Fibroblast of lung (primary cell): ENCODE data around the gene EPHB1. TPM values are rescaled to one million over a fixed set of nuclear protein-coding genes. Genes with fewer than 3 reads are reported as not detected.

Experiments
- DNase-seq, 2 donors: peaks; one replicate each; pipeline versions ENCODE4 v3.0.0 to v3.0.0-alpha.2; 2010; ENCODE audit warnings: low read depth in 2 of 2
- H2AFZ ChIP-seq: 2 replicates; pipeline ENCODE4 v1.5.1; 2012; ENCODE audit warnings: low read length, control low read depth, inconsistent platforms
- H3K27ac ChIP-seq: 2 replicates; pipeline ENCODE4 v1.5.1; 2011; ENCODE audit warnings: low read length, control low read depth; ENCODE audit not compliant: insufficient read depth
- H3K27me3 ChIP-seq: 2 replicates; pipeline ENCODE4 v1.5.1; 2011; ENCODE audit warnings: mild to moderate bottlenecking, low read length; ENCODE audit not compliant: control insufficient read depth, insufficient read depth
- H3K36me3 ChIP-seq: 2 replicates; pipeline ENCODE4 v1.5.1; 2011; ENCODE audit warnings: low read length; ENCODE audit not compliant: control insufficient read depth, insufficient read depth
- H3K4me1 ChIP-seq: 2 replicates; pipeline ENCODE4 v1.5.1; 2011; ENCODE audit warnings: low read length; ENCODE audit not compliant: control insufficient read depth, insufficient read depth; ENCODE audit errors: extremely low read depth
- H3K4me2 ChIP-seq: 2 replicates; pipeline ENCODE4 v1.5.1; 2011; ENCODE audit warnings: low read length, control low read depth; ENCODE audit not compliant: insufficient read depth; ENCODE audit errors: extremely low read depth
- H3K4me3 ChIP-seq, 4 experiments: fragments of 200-600 bp in 1 of 4; sonication (generic) in 1 of 4; replicated peaks in 1 of 4; 2 replicates each; pipeline ENCODE4 v1.5.1; 2011 to 2016; ENCODE audit warnings: low read length in 4 of 4, low read depth in 3 of 4, mild to moderate bottlenecking in 3 of 4, control low read depth in 2 of 4, inconsistent platforms in 1 of 4, mixed read lengths in 1 of 4; ENCODE audit not compliant: insufficient read depth in 1 of 4; ENCODE audit errors: control extremely low read depth in 1 of 4
- H3K79me2 ChIP-seq: 2 replicates; pipeline ENCODE4 v1.5.1; 2012; ENCODE audit warnings: mild to moderate bottlenecking, low read length, inconsistent platforms; ENCODE audit not compliant: control insufficient read depth, insufficient read depth
- H3K9ac ChIP-seq: 2 replicates; pipeline ENCODE4 v1.5.1; 2011; ENCODE audit warnings: mild to moderate bottlenecking, low read length, control low read depth; ENCODE audit not compliant: insufficient read depth
- H3K9me3 ChIP-seq: 2 replicates; pipeline ENCODE4 v1.5.1; 2012; ENCODE audit warnings: low read depth, low read length; ENCODE audit not compliant: control insufficient read depth, insufficient read depth
- H4K20me1 ChIP-seq: 2 replicates; pipeline ENCODE4 v1.5.1; 2011; ENCODE audit warnings: low read length; ENCODE audit not compliant: control insufficient read depth, insufficient read depth; ENCODE audit errors: extremely low read depth
- EZH2 ChIP-seq: IDR thresholded peaks from 2 replicates; pipeline ENCODE4 v1.5.1; 2012; ENCODE audit warnings: low read length, control low read depth, mild to moderate bottlenecking; ENCODE audit errors: missing control alignments
- polyA plus RNA-seq, 2 donors: library from polyadenylated mRNA; depleted of rRNA in 1 of 2; stranded (reverse) in 1 of 2; unstranded in 1 of 2; fragments of >200 nt; gene quantifications; 2 replicates each; pipeline ENCODE4 v1.2.1, GENCODE V29; 2011 to 2012; ENCODE audit warnings: missing spikeins in 1 of 2
- total RNA-seq: library from RNA; depleted of rRNA; stranded (reverse); fragments of >200 nt; gene quantifications from 2 replicates; pipeline ENCODE4 v1.2.1, GENCODE V29; 2014
- TF ChIP-seq, protein P1 (sequence below), 2 donors: IDR thresholded peaks in 1 of 2; conservative IDR thresholded peaks in 1 of 2; 1 replicate in 1 of 2; 2 replicates in 1 of 2; pipeline ENCODE4 v1.5.1; 2011 to 2012; ENCODE audit warnings: low read length in 2 of 2, control low read depth in 1 of 2, inconsistent platforms in 1 of 2, low read depth in 1 of 2, mild to moderate bottlenecking in 1 of 2

EPHB1 gene
- total and polyA plus RNA-seq, 2 donors (not counting 1 experiment from before 2014, with no cell fraction given), result 0.14 to 0.50 TPM

DNA sequence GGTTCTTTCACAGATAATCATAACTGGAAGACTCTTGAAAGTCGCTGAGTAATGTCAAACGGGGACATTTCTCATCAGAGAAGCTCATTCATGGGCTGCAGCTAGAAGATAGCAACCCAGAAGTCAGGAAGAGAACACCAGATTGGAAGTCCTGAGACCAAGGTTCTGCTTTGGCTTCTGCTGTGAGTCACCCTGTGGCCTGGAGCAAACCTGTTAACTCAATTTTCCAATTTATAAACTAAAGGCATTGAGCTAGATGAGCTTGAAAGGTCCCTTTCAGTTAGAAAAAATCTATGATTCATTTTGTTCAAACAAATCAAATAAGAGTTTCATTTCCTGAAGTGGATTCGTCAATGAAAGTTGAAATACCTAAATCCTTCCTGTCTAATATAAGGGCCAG is 402.2 kb downstream of the EPHB1 start:
- no peaks in the 10 kb centered on the region for H3K4me1 ChIP-seq
- no peak overlapping the region for H3K4me3 ChIP-seq
- no peaks in the 10 kb centered on the region for H3K79me2 ChIP-seq
- H3K27ac ChIP-seq, result no peak overlapping the region
- no peak overlapping the region for H2AFZ ChIP-seq
- H4K20me1 ChIP-seq, result no peaks in the 10 kb centered on the region
- H3K9me3 ChIP-seq, result no peaks in the 10 kb centered on the region
- no peak for TF ChIP-seq EZH2
- TF ChIP-seq, protein P1, sequence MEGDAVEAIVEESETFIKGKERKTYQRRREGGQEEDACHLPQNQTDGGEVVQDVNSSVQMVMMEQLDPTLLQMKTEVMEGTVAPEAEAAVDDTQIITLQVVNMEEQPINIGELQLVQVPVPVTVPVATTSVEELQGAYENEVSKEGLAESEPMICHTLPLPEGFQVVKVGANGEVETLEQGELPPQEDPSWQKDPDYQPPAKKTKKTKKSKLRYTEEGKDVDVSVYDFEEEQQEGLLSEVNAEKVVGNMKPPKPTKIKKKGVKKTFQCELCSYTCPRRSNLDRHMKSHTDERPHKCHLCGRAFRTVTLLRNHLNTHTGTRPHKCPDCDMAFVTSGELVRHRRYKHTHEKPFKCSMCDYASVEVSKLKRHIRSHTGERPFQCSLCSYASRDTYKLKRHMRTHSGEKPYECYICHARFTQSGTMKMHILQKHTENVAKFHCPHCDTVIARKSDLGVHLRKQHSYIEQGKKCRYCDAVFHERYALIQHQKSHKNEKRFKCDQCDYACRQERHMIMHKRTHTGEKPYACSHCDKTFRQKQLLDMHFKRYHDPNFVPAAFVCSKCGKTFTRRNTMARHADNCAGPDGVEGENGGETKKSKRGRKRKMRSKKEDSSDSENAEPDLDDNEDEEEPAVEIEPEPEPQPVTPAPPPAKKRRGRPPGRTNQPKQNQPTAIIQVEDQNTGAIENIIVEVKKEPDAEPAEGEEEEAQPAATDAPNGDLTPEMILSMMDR (conservative IDR thresholded peaks at IDR 0.05 in 1 of 2, IDR thresholded peaks at IDR 0.05 in 1 of 2; ENCODE audit: low read depth in 1 of 2, low read length in 2 of 2), result no peak
- no peaks in the 10 kb centered on the region for H3K27me3 ChIP-seq
- no peaks in the 10 kb centered on the region for H3K36me3 ChIP-seq
- peak in 1 of 2 donors; percentile 12 for DNase-seq
- H3K4me2 ChIP-seq, result no peak overlapping the region
- no peak overlapping the region for H3K9ac ChIP-seq

DNA sequence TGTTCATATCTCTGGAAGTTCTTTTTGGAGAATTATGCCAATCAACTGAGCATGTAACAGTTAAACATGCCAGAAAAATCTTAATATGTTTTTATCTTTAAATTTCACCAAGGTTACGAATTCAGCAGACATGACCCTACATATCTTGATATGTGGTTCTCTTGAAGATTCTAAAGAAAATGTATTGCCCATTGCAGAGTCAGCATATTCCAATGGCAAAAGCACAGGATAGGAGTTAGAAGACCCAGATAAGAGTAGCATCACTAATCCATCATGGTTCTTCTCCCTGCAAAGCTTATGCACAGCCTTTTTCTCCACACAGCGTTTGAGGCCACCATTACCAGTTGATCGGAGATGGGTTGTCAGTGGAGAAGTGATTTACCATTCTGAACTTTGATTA is 402.8 kb downstream of the EPHB1 start:
- Histone ChIP-seq H3K36me3 (no peaks in the 10 kb centered on the region), H3K27me3 (no peaks in the 10 kb centered on the region), H2AFZ (no peak overlapping the region), H3K27ac (no peak overlapping the region), H3K9ac (no peak overlapping the region), H3K9me3 (no peaks in the 10 kb centered on the region), H3K4me1 (no peaks in the 10 kb centered on the region), H3K79me2 (no peaks in the 10 kb centered on the region), H3K4me3 (no peak overlapping the region), H4K20me1 (no peaks in the 10 kb centered on the region), H3K4me2 (no peak overlapping the region)
- no peak for TF ChIP-seq EZH2
- TF ChIP-seq, protein P1 (conservative IDR thresholded peaks at IDR 0.05 in 1 of 2, IDR thresholded peaks at IDR 0.05 in 1 of 2; ENCODE audit: low read depth in 1 of 2, low read length in 2 of 2), result no peak
- no peak for DNase-seq

DNA sequence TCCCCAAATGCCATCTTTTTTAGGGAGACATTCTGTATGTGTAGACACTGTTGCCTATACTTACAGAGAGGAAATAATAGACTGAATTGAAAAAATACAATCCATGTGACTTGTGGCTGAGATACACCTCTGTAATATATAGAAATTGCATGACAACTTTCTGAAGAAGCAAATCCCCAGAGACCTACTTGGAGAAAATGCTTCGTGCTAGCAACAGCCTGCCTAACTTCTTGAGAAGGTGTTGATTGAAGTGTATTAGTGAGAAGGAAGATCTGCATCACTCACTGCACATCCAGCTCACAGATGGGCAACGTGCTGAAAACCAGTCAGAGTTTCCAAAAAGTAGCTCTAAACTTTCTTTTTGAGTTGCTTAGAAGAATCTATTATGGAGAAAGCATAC is 404.1 kb downstream of the EPHB1 start:
- no peaks in the 10 kb centered on the region for H3K36me3 ChIP-seq
- no peak for DNase-seq
- TF ChIP-seq, protein P1 (conservative IDR thresholded peaks at IDR 0.05 in 1 of 2, IDR thresholded peaks at IDR 0.05 in 1 of 2; ENCODE audit: low read depth in 1 of 2, low read length in 2 of 2), result no peak
- no peak for TF ChIP-seq EZH2
- H3K9me3 ChIP-seq, result no peaks in the 10 kb centered on the region
- H4K20me1 ChIP-seq, result no peaks in the 10 kb centered on the region
- no peaks in the 10 kb centered on the region for H3K27me3 ChIP-seq
- no peaks in the 10 kb centered on the region for H3K4me1 ChIP-seq
- H3K4me3 ChIP-seq, result no peak overlapping the region
- H3K9ac ChIP-seq, result no peak overlapping the region
- H3K27ac ChIP-seq, result no peak overlapping the region
- H3K4me2 ChIP-seq, result no peak overlapping the region
- H2AFZ ChIP-seq, result no peak overlapping the region
- H3K79me2 ChIP-seq, result no peaks in the 10 kb centered on the region
